Cortex of kidney (tissue), 1 donor: ENCODE measurements around the gene NFIL3.

Experiments
- DNase-seq: peaks from one replicate; lab custom pipeline; 2025; lab: John Stamatoyannopoulos, UW

NFIL3 gene

GRCh38 chr9:91421971-91422757 is 1.5 kb downstream of the NFIL3 start:
- DNase-seq, result no peak

GRCh38 chr9:91421128-91421765 is 2.4 kb downstream of the NFIL3 start:
- DNase-seq, result no peak

- DNase-seq, result no peak
Observed at GRCh38 chr9:91420501-91421127, 3.0 kb downstream of the NFIL3 start.

GRCh38 chr9:91419222-91420191 is 4.1 kb downstream of the NFIL3 start:
- DNase-seq, result no peak

GRCh38 chr9:91418215-91418610 is 5.4 kb downstream of the NFIL3 start:
- DNase-seq, result no peak

GRCh38 chr9:91417602-91418214 is 5.9 kb downstream of the NFIL3 start:
- no peak for DNase-seq

- DNase-seq, result no peak
Observed at GRCh38 chr9:91416096-91416712, 7.4 kb downstream of the NFIL3 start.

GRCh38 chr9:91415290-91415689 is 8.3 kb downstream of the NFIL3 start:
- no peak for DNase-seq

- no peak for DNase-seq
Observed at GRCh38 chr9:91412941-91413340, 10.7 kb downstream of the NFIL3 start.

GRCh38 chr9:91411096-91411771 is 12.4 kb downstream of the NFIL3 start:
- DNase-seq, result no peak

- DNase-seq, result no peak
Observed at GRCh38 chr9:91410161-91410560, 13.5 kb downstream of the NFIL3 start.

- no peak for DNase-seq
Observed at GRCh38 chr9:91408475-91408874, 15.2 kb downstream of the NFIL3 start.

- no peak for DNase-seq
Observed at GRCh38 chr9:91407580-91408318, 15.9 kb downstream of the NFIL3 start.

GRCh38 chr9:91405343-91406077 is 18.1 kb downstream of the NFIL3 start:
- no peak for DNase-seq

GRCh38 chr9:91403665-91404543 is 19.7 kb downstream of the NFIL3 start:
- DNase-seq, result no peak

- no peak for DNase-seq
Observed at GRCh38 chr9:91398926-91399325, 24.7 kb downstream of the NFIL3 start.

GRCh38 chr9:91395553-91396471 is 27.8 kb downstream of the NFIL3 start:
- no peak for DNase-seq
